H1 (cell line): ENCODE measurements around the gene SFT2D1. TPM values are rescaled to one million over a fixed set of nuclear protein-coding genes. Genes with fewer than 3 reads are reported as not detected.

Experiments
- CTCF ChIA-PET: fragments of 300-600 bp; sonication (Branson Sonifier 250); formaldehyde crosslinking; loops from one replicate; lab custom pipeline; 2021; ENCODE audit not compliant: partially characterized antibody; lab: Charles Lee
- POLR2A ChIA-PET: fragments of 300-600 bp; sonication (Branson Sonifier 250); formaldehyde crosslinking; loops from one replicate; lab custom pipeline; 2021; ENCODE audit warnings: inconsistent platforms; ENCODE audit not compliant: partially characterized antibody; lab: Charles Lee
- DNase-seq, 2 experiments: peaks; one replicate each; pipeline versions ENCODE4 v3.0.0 to v3.0.0-alpha.2; 2010 to 2022; ENCODE audit warnings: low spot score in 2 of 2, low read depth in 1 of 2, mixed read lengths in 1 of 2
- FAIRE-seq: peaks from 2 replicates; lab custom pipeline; 2011; peaks lifted over from hg19 to GRCh38; lab: Jason Lieb, UNC
- H2AFZ ChIP-seq: 2 replicates; pipeline ENCODE4 v1.8.1; 2012; ENCODE audit warnings: low read length, inconsistent platforms
- H2AK5ac ChIP-seq: 2 replicates; pipeline ENCODE4 v1.6.1; 2013; ENCODE audit warnings: low read depth, low read length
- H2BK120ac ChIP-seq: replicated peaks from 2 replicates; pipeline ENCODE3; 2013; ENCODE audit warnings: low read depth, low read length, inconsistent platforms
- H2BK12ac ChIP-seq: 2 replicates; pipeline ENCODE4 v1.6.1; 2013; ENCODE audit warnings: low read depth, low read length
- H2BK15ac ChIP-seq: 2 replicates; pipeline ENCODE4 v1.6.1; 2013; ENCODE audit warnings: low read length
- H2BK20ac ChIP-seq: 2 replicates; pipeline ENCODE4 v1.6.1; 2013; ENCODE audit warnings: low read length
- H2BK5ac ChIP-seq: 2 replicates; pipeline ENCODE4 v1.6.1; 2013; ENCODE audit warnings: low read depth, low read length
- H3K14ac ChIP-seq: 2 replicates; pipeline ENCODE4 v1.6.1; 2013; ENCODE audit warnings: inconsistent platforms; ENCODE audit not compliant: insufficient read length
- H3K18ac ChIP-seq: 2 replicates; pipeline ENCODE4 v1.6.1; 2013; ENCODE audit warnings: low read length; ENCODE audit errors: extremely low read depth
- H3K23ac ChIP-seq: 2 replicates; pipeline ENCODE4 v1.6.1; 2013; ENCODE audit warnings: inconsistent platforms; ENCODE audit not compliant: insufficient read length
- H3K23me2 ChIP-seq: 2 replicates; pipeline ENCODE4 v1.6.1; 2013; ENCODE audit warnings: low read depth, low read length
- H3K27ac ChIP-seq: 2 replicates; pipeline ENCODE4 v1.6.1; 2011; ENCODE audit warnings: low read depth, low read length, inconsistent platforms
- H3K27me3 ChIP-seq, 4 experiments: replicated peaks in 1 of 4; 1 replicate in 1 of 4; 2 replicates in 3 of 4; pipeline versions ENCODE4 v1.6.1 to v1.8.1; 2011 to 2013; ENCODE audit warnings: low read length in 3 of 4, mild to moderate bottlenecking in 3 of 4, inconsistent platforms in 2 of 4, mixed read lengths in 2 of 4, moderate library complexity in 1 of 4; ENCODE audit not compliant: control insufficient read depth in 3 of 4, insufficient read depth in 3 of 4; ENCODE audit errors: extremely low read depth in 1 of 4
- H3K36me3 ChIP-seq, 4 experiments: 2 replicates each; pipeline versions ENCODE4 v1.6.1 to v1.8.1; 2011 to 2013; ENCODE audit warnings: mild to moderate bottlenecking in 4 of 4, low read length in 3 of 4, moderate library complexity in 2 of 4, control low read depth in 1 of 4, inconsistent platforms in 1 of 4; ENCODE audit not compliant: insufficient read depth in 4 of 4, control insufficient read depth in 2 of 4
- H3K4ac ChIP-seq: replicated peaks from 2 replicates; pipeline ENCODE3; 2013; ENCODE audit warnings: low read length, low read depth, mixed read lengths, inconsistent platforms; ENCODE audit not compliant: insufficient read length
- H3K4me1 ChIP-seq, 4 experiments: replicated peaks in 1 of 4; 1 replicate in 1 of 4; 2 replicates in 3 of 4; pipeline versions ENCODE4 v1.6.1 to v1.8.1; 2011 to 2013; ENCODE audit warnings: low read length in 3 of 4, inconsistent platforms in 2 of 4, mixed read lengths in 1 of 4; ENCODE audit not compliant: insufficient read depth in 4 of 4, control insufficient read depth in 3 of 4
- H3K4me2 ChIP-seq, 2 experiments: 2 replicates each; pipeline versions ENCODE4 v1.6.1 to v1.8.1; 2011 to 2013; ENCODE audit warnings: low read depth in 2 of 2, low read length in 2 of 2, control low read depth in 1 of 2, inconsistent platforms in 1 of 2, mild to moderate bottlenecking in 1 of 2; ENCODE audit not compliant: insufficient read depth in 1 of 2
- H3K4me3 ChIP-seq, 4 experiments: fragments of 200-600, 300-600 bp in 1 of 4; sonication (generic), shearing (Covaris generic), sonication (Bioruptor Twin) in 1 of 4; 2 replicates each; pipeline versions ENCODE4 v1.5.1 to v1.8.1; 2011 to 2016; ENCODE audit warnings: low read length in 4 of 4, low read depth in 3 of 4, control low read depth in 2 of 4, inconsistent platforms in 2 of 4, mild to moderate bottlenecking in 2 of 4, mixed read lengths in 1 of 4, moderate library complexity in 1 of 4; ENCODE audit not compliant: insufficient read depth in 2 of 4; ENCODE audit errors: extremely low read depth in 1 of 4
- H3K56ac ChIP-seq: replicated peaks from 2 replicates; pipeline ENCODE3; 2013; ENCODE audit warnings: low read depth, mild to moderate bottlenecking, mixed read lengths, low read length, inconsistent platforms; ENCODE audit not compliant: insufficient read length
- H3K79me1 ChIP-seq: 2 replicates; pipeline ENCODE4 v1.6.1; 2013; ENCODE audit warnings: low read depth, low read length, control low read depth
- H3K79me2 ChIP-seq, 2 experiments: 2 replicates each; pipeline versions ENCODE4 v1.6.1 to v1.8.1; 2012 to 2013; ENCODE audit warnings: low read length in 2 of 2, mild to moderate bottlenecking in 2 of 2, inconsistent platforms in 1 of 2; ENCODE audit not compliant: insufficient read depth in 2 of 2, control insufficient read depth in 1 of 2
- H3K9ac ChIP-seq, 4 experiments: replicated peaks in 1 of 4; 1 replicate in 1 of 4; 2 replicates in 3 of 4; pipeline versions ENCODE4 v1.6.1 to v1.8.1; 2011 to 2013; ENCODE audit warnings: low read depth in 3 of 4, low read length in 3 of 4, control low read depth in 2 of 4, mild to moderate bottlenecking in 2 of 4, moderate library complexity in 2 of 4, inconsistent platforms in 1 of 4; ENCODE audit errors: extremely low read depth in 1 of 4
- H3K9me3 ChIP-seq, 2 experiments: 2 replicates each; pipeline versions ENCODE4 v1.6.1 to v1.8.1; 2012 to 2013; ENCODE audit warnings: mild to moderate bottlenecking in 2 of 2, moderate library complexity in 2 of 2, control low read depth in 1 of 2, inconsistent platforms in 1 of 2, low read depth in 1 of 2, low read length in 1 of 2, mixed read lengths in 1 of 2; ENCODE audit not compliant: insufficient read depth in 2 of 2
- H4K20me1 ChIP-seq, 2 experiments: replicated peaks in 1 of 2; 2 replicates each; pipeline versions ENCODE3 to v1.8.1; 2011 to 2013; ENCODE audit warnings: inconsistent platforms in 2 of 2, low read length in 2 of 2, mild to moderate bottlenecking in 1 of 2; ENCODE audit not compliant: insufficient read depth in 2 of 2, control insufficient read depth in 1 of 2
- H4K5ac ChIP-seq: 2 replicates; pipeline ENCODE4 v1.6.1; 2013; ENCODE audit warnings: low read length, low read depth, mixed read lengths, inconsistent platforms; ENCODE audit not compliant: insufficient read length
- H4K8ac ChIP-seq: 2 replicates; pipeline ENCODE4 v1.8.0; 2013; ENCODE audit warnings: mild to moderate bottlenecking, moderate library complexity, low read length, inconsistent platforms; ENCODE audit not compliant: insufficient read depth; ENCODE audit errors: extremely low read depth
- H4K91ac ChIP-seq: replicated peaks from 2 replicates; pipeline ENCODE3; 2013; ENCODE audit warnings: low read length, mixed read lengths, inconsistent platforms; ENCODE audit not compliant: insufficient read length
- ASH2L ChIP-seq: fragments of 200-600, 300-600 bp; sonication (generic); IDR thresholded peaks from one replicate; pipeline ENCODE4 v1.7.1; 2017; ENCODE audit warnings: low read length
- CREB1 ChIP-seq: IDR thresholded peaks from 2 replicates; pipeline ENCODE4 v1.6.1; 2012; ENCODE audit warnings: inconsistent platforms
- EP300 ChIP-seq, 2 experiments: IDR thresholded peaks; 1 replicate in 1 of 2; 2 replicates in 1 of 2; pipeline ENCODE4 v1.6.1; 2011 to 2012; ENCODE audit warnings: low read depth in 2 of 2, low read length in 2 of 2, mild to moderate bottlenecking in 2 of 2, borderline replicate concordance in 1 of 2, inconsistent platforms in 1 of 2, moderate library complexity in 1 of 2
- GABPA ChIP-seq: IDR thresholded peaks from 2 replicates; pipeline ENCODE4 v1.6.1; 2011; ENCODE audit warnings: mild to moderate bottlenecking, low read length, moderate library complexity, borderline replicate concordance; ENCODE audit not compliant: insufficient read depth
- KDM4A ChIP-seq: IDR thresholded peaks from one replicate; pipeline ENCODE4 v1.7.1; 2012; ENCODE audit warnings: low read depth, mild to moderate bottlenecking, moderate library complexity, low read length, inconsistent platforms; ENCODE audit not compliant: severe bottlenecking
- SIRT6 ChIP-seq: IDR thresholded peaks from one replicate; pipeline ENCODE4 v1.7.1; 2012; ENCODE audit warnings: low read length, inconsistent platforms
- SP2 ChIP-seq: IDR thresholded peaks from 2 replicates; pipeline ENCODE4 v1.6.1; 2012; ENCODE audit warnings: mild to moderate bottlenecking, low read length, inconsistent platforms
- SRF ChIP-seq: IDR thresholded peaks from 2 replicates; pipeline ENCODE4 v1.6.1; 2011; ENCODE audit warnings: mild to moderate bottlenecking, low read depth, low read length, moderate library complexity
- SUZ12 ChIP-seq: fragments of 200-600 bp; sonication (generic); IDR thresholded peaks from 2 replicates; pipeline ENCODE4 v1.6.1; 2012; ENCODE audit warnings: mild to moderate bottlenecking, inconsistent platforms, low read length, moderate library complexity, mixed read lengths
- TAF7 ChIP-seq: optimal IDR thresholded peaks from 2 replicates; pipeline ENCODE3; 2011; ENCODE audit warnings: low read depth, mild to moderate bottlenecking, inconsistent platforms, low read length, moderate library complexity, borderline replicate concordance
- TEAD4 ChIP-seq: IDR thresholded peaks from 2 replicates; pipeline ENCODE4 v1.6.1; 2012; ENCODE audit warnings: low read depth, low read length, inconsistent platforms, mixed read lengths
- ZNF274 ChIP-seq: IDR thresholded peaks from 2 replicates; pipeline ENCODE4 v1.7.0; 2012; ENCODE audit warnings: low read length, borderline replicate concordance; ENCODE audit errors: extremely low read depth
- WGBS, 2 experiments: shearing (Covaris generic) in 1 of 2; methylation state at CpG; one replicate each; pipeline versions ENCODE4 v1.1.6 to v1.1.7; 2013 to 2015; ENCODE audit warnings: low lambda C conversion rate in 2 of 2, mixed read lengths in 2 of 2, inconsistent platforms in 1 of 2, low coverage in 1 of 2, missing lambda C conversion rate in 1 of 2; ENCODE audit not compliant: insufficient replicate concordance in 2 of 2, insufficient coverage in 1 of 2, insufficient read length in 1 of 2; ENCODE audit errors: extremely low coverage in 1 of 2, missing lambda C conversion rate in 1 of 2; 5-methylcytosine and 5-hydroxymethylcytosine counted together
- polyA plus RNA-seq, 7 experiments: library from polyadenylated mRNA; depleted of rRNA in 3 of 7; stranded (reverse) in 5 of 7; unstranded in 2 of 7; fragments of >200 nt in 5 of 7; fragments of 200-250 nt in 2 of 7; gene quantifications; 1 replicate in 5 of 7; 2 replicates in 1 of 7; 4 replicates in 1 of 7; pipeline versions ENCODE4 v1.2.1 to v1.2.3, GENCODE V29; 2011 to 2013; ENCODE audit warnings: missing spikeins in 2 of 7, mixed read lengths in 2 of 7
- total RNA-seq: library from RNA; stranded (reverse); fragmentation: NEBNext Ultra II Directional; extraction: Animal tissue kit (Norgen Biotek cat#: 25700); gene quantifications from 2 replicates; pipeline ENCODE4 v1.2.1, GENCODE V29; 2021

SFT2D1 gene
- total and polyA plus RNA-seq, 2 of the 8 experiments (the other 6 are each of a cell fraction or from before 2014, with no cell fraction given) = 52.3 to 76.1 TPM

GRCh38 chr6:166317261-166318212, 24.8 kb downstream of the SFT2D1 start:
- H3K79me1 ChIP-seq = no peaks in the 10 kb centered on the region; the same call in 1 of the 2 replicates
- no peak overlapping the region for H2BK20ac ChIP-seq
- H2BK12ac ChIP-seq = 0 out of 2 replicates have a peak overlapping the region, but pooled peaks have one; percentile 27
- no peak overlapping the region for H2AK5ac ChIP-seq
- H3K56ac ChIP-seq = no peak overlapping the region
- no peak overlapping the region for H2BK120ac ChIP-seq
- WGBS, 2 experiments = 91% methylated on average over 19 of the region's 19 CpGs; no CpG with 5 or more reads in 1 of the 2 experiments
- no peak overlapping the region for H2AFZ ChIP-seq
- FAIRE-seq (no peak), DNase-seq (no peak)
- no peak overlapping the region for H3K14ac ChIP-seq
- H3K27me3 ChIP-seq = no peaks in the 10 kb centered on the region
- H3K18ac ChIP-seq = no peak overlapping the region
- no peak overlapping the region for H2BK5ac ChIP-seq
- H4K20me1 ChIP-seq = no peaks in the 10 kb centered on the region
- peak overlapping the region; percentile 51; the same call in 1 of the 2 replicates for H4K8ac ChIP-seq
- H3K23ac ChIP-seq = no peak overlapping the region
- POLR2A ChIA-PET = interaction anchor here (0.7 to 1.7 kb wide), 7 partner anchors 8 to 1585 kb away, joined by 3 to 6 read pairs (median 3); partner anchors contain the start of gene PRR18
- H4K91ac ChIP-seq = no peak overlapping the region
- no peak overlapping the region for H2BK15ac ChIP-seq
- no peak overlapping the region for H3K27ac ChIP-seq
- CTCF ChIA-PET = interaction anchor here (0.6 to 4.0 kb wide), 11 partner anchors 7 to 144 kb away, joined by 3 to 27 read pairs (median 5); no protein-coding TSS in a partner anchor
- H3K9me3 ChIP-seq = no peaks in the 10 kb centered on the region
- H3K79me2 ChIP-seq = no peaks in the 10 kb centered on the region
- no peak overlapping the region for H4K5ac ChIP-seq
- H3K9ac ChIP-seq = no peak overlapping the region
- H3K23me2 ChIP-seq = no peaks in the 10 kb centered on the region
- no peak overlapping the region for H3K4me3 ChIP-seq
- H3K4me1 ChIP-seq = 0 out of 7 replicates have a peak, but pooled peaks cover 0 to 2% (median 0%) of the 10 kb centered on the region in 4 experiments
- H3K4ac ChIP-seq = no peak overlapping the region
- peaks cover 0 to 14% (median 0%) of the 10 kb centered on the region in 4 experiments; a peak in 2 of 8 replicates for H3K36me3 ChIP-seq
- H3K4me2 ChIP-seq = no peak overlapping the region
- TF ChIP-seq SRF = no peak
- no peak for TF ChIP-seq SP2
- no peak for TF ChIP-seq TEAD4
- TF ChIP-seq ZNF274 = no peak
- TF ChIP-seq ASH2L = no peak
- TF ChIP-seq KDM4A = no peak
- no peak for TF ChIP-seq TAF7
- no peak for TF ChIP-seq SIRT6
- TF ChIP-seq EP300 (IDR thresholded peaks at IDR 0.05; ENCODE audit: borderline replicate concordance in 1 of 2, low read depth in 2 of 2, low read length in 2 of 2) = no peak
- no peak for TF ChIP-seq GABPA
- TF ChIP-seq SUZ12 = no peak
- no peak for TF ChIP-seq CREB1
